Neural cell (in vitro differentiated cells): Measurements from ENCODE around the gene MERTK. TPM values are rescaled to one million over a fixed set of nuclear protein-coding genes. Genes with fewer than 3 reads are reported as not detected.

Source experiments
- H2AFZ ChIP-seq: fragments of 200-600, 300-800 bp; sonication (generic), shearing (Covaris generic); 2 replicates; pipeline ENCODE4 v1.6.0; 2014; ENCODE audit warnings: low read depth, mild to moderate bottlenecking, antibody characterized with exemption, low read length, moderate library complexity
- H3F3A ChIP-seq: fragments of 200-600 bp; shearing (Covaris generic); 2 replicates; pipeline ENCODE4 v1.6.1; 2016; ENCODE audit warnings: mild to moderate bottlenecking, moderate library complexity, mixed read lengths, antibody characterized with exemption, low read length; ENCODE audit not compliant: insufficient read depth, poor library complexity, severe bottlenecking
- H3K27ac ChIP-seq: fragments of 200-600, 300-800 bp; sonication (generic), shearing (Covaris generic); 2 replicates; pipeline ENCODE4 v1.5.1; 2014; ENCODE audit warnings: mild to moderate bottlenecking, low read length, moderate library complexity
- H3K27me3 ChIP-seq: fragments of 300-800, 200-600 bp; sonication (generic), shearing (Covaris generic); 2 replicates; pipeline ENCODE4 v1.6.0; 2014; ENCODE audit warnings: mild to moderate bottlenecking, low read depth, low read length, moderate library complexity; ENCODE audit not compliant: insufficient read depth
- H3K36me3 ChIP-seq: fragments of 300-800, 200-600 bp; sonication (generic), shearing (Covaris generic); 2 replicates; pipeline ENCODE4 v1.5.1; 2014; ENCODE audit warnings: mild to moderate bottlenecking, antibody characterized with exemption, low read length, moderate library complexity; ENCODE audit not compliant: insufficient read depth
- H3K4me2 ChIP-seq: fragments of 300-800, 200-600 bp; sonication (generic), shearing (Covaris generic); 2 replicates; pipeline ENCODE4 v1.6.0; 2014; ENCODE audit warnings: mild to moderate bottlenecking, low read length
- H3K4me3 ChIP-seq: fragments of 300-800, 200-600 bp; sonication (generic), shearing (Covaris generic); 2 replicates; pipeline ENCODE4 v1.5.1; 2014; ENCODE audit warnings: mild to moderate bottlenecking, low read length, moderate library complexity
- H3K79me2 ChIP-seq: fragments of 200-600 bp; shearing (Covaris generic); replicated peaks from 2 replicates; pipeline ENCODE4 v1.6.0; 2014; ENCODE audit warnings: mild to moderate bottlenecking, low read length, moderate library complexity; ENCODE audit not compliant: insufficient read depth
- H3K9ac ChIP-seq: fragments of 300-800, 200-600 bp; sonication (generic), shearing (Covaris generic); 2 replicates; pipeline ENCODE4 v1.6.1; 2016; ENCODE audit warnings: mild to moderate bottlenecking, low read length, mixed read lengths
- H3K9me2 ChIP-seq: fragments of 200-600 bp; shearing (Covaris generic); 2 replicates; pipeline ENCODE4 v1.6.1; 2016; ENCODE audit warnings: mild to moderate bottlenecking, low read length, mixed read lengths; ENCODE audit not compliant: insufficient read depth
- H3K9me3 ChIP-seq: fragments of 200-600, 300-800 bp; sonication (generic), shearing (Covaris generic); 2 replicates; pipeline ENCODE4 v1.6.1; 2016; ENCODE audit warnings: mild to moderate bottlenecking, mixed run types, low read length, moderate library complexity, mixed read lengths
- H4K20me1 ChIP-seq: fragments of 200-600 bp; shearing (Covaris generic); 2 replicates; pipeline ENCODE4 v1.6.1; 2016; ENCODE audit warnings: mild to moderate bottlenecking, mixed run types; ENCODE audit not compliant: insufficient read depth
- CTCF ChIP-seq: fragments of 450-650 bp; IDR thresholded peaks from 2 replicates; pipeline ENCODE4 v1.5.1; 2014; ENCODE audit warnings: antibody characterized with exemption, mild to moderate bottlenecking, moderate library complexity; ENCODE audit not compliant: poor library complexity, severe bottlenecking
- EP300 ChIP-seq: fragments of 450-650 bp; conservative IDR thresholded peaks from 2 replicates; pipeline ENCODE4 v1.6.1; 2014; ENCODE audit warnings: antibody characterized with exemption, mild to moderate bottlenecking, moderate library complexity; ENCODE audit not compliant: poor library complexity, severe bottlenecking
- EZH2 ChIP-seq: fragments of 200-600, 300-800 bp; shearing (Covaris generic), sonication (generic); IDR thresholded peaks from 2 replicates; pipeline ENCODE4 v1.6.1; 2014; ENCODE audit warnings: antibody characterized with exemption, low read length, borderline replicate concordance, mild to moderate bottlenecking; ENCODE audit not compliant: insufficient read depth, poor library complexity, severe bottlenecking
- MXI1 ChIP-seq: fragments of 450-650 bp; conservative IDR thresholded peaks from 2 replicates; pipeline ENCODE4 v1.6.1; 2014; ENCODE audit warnings: antibody characterized with exemption, mild to moderate bottlenecking; ENCODE audit not compliant: poor library complexity, severe bottlenecking
- POLR2AphosphoS5 ChIP-seq: IDR thresholded peaks from 2 replicates; pipeline ENCODE4 v1.6.1; 2012
- RAD21 ChIP-seq: fragments of 450-650 bp; conservative IDR thresholded peaks from 2 replicates; pipeline ENCODE4 v1.6.1; 2014; ENCODE audit warnings: antibody characterized with exemption, mild to moderate bottlenecking, moderate library complexity
- REST ChIP-seq: IDR thresholded peaks from 2 replicates; pipeline ENCODE4 v1.6.1; 2012; ENCODE audit warnings: borderline replicate concordance
- SMC3 ChIP-seq: fragments of 450-650 bp; conservative IDR thresholded peaks from 2 replicates; pipeline ENCODE4 v1.6.1; 2014; ENCODE audit warnings: antibody characterized with exemption, mild to moderate bottlenecking, moderate library complexity; ENCODE audit not compliant: poor library complexity
- TAF1 ChIP-seq: IDR thresholded peaks from 2 replicates; pipeline ENCODE4 v1.6.1; 2012; ENCODE audit warnings: low read depth
- polyA plus RNA-seq: library from polyadenylated mRNA; depleted of rRNA; stranded (reverse); fragments of >200 nt; gene quantifications from 2 replicates; pipeline ENCODE4 v1.2.3, GENCODE V29; 2014

Gene MERTK
- polyA plus RNA-seq, 1 donor from 2014 or later = 0.53 TPM

GRCh38 chr2:112021290-112021689 is 122.9 kb downstream of the MERTK start:
- Histone ChIP-seq H3F3A (no peaks in the 10 kb centered on the region), H3K27me3 (no peaks in the 10 kb centered on the region), H3K9me3 (no peaks in the 10 kb centered on the region), H3K9ac (no peak overlapping the region), H2AFZ (no peak overlapping the region), H3K79me2 (no peaks in the 10 kb centered on the region), H3K27ac (no peak overlapping the region), H3K9me2 (no peaks in the 10 kb centered on the region), H4K20me1 (no peaks in the 10 kb centered on the region), H3K4me2 (no peak overlapping the region), H3K4me3 (no peak overlapping the region), H3K36me3 (no peaks in the 10 kb centered on the region)
- TF ChIP-seq MXI1 (no peak), EZH2 (no peak), CTCF (no peak), SMC3 (no peak), POLR2AphosphoS5 (no peak), TAF1 (no peak), RAD21 (no peak), EP300 (no peak), REST (no peak)

GRCh38 chr2:112021781-112022231 is 123.4 kb downstream of the MERTK start:
- no peaks in the 10 kb centered on the region for H4K20me1 ChIP-seq
- H3F3A ChIP-seq = no peaks in the 10 kb centered on the region
- H3K9ac ChIP-seq = no peak overlapping the region
- H2AFZ ChIP-seq = no peak overlapping the region
- H3K9me2 ChIP-seq = no peaks in the 10 kb centered on the region
- TF ChIP-seq POLR2AphosphoS5 (no peak), RAD21 (no peak), CTCF (no peak), SMC3 (no peak)
- H3K4me3 ChIP-seq = no peak overlapping the region
- no peaks in the 10 kb centered on the region for H3K27me3 ChIP-seq
- H3K27ac ChIP-seq = no peak overlapping the region
- H3K36me3 ChIP-seq = no peaks in the 10 kb centered on the region
- H3K79me2 ChIP-seq = no peaks in the 10 kb centered on the region
- H3K9me3 ChIP-seq = no peaks in the 10 kb centered on the region
- H3K4me2 ChIP-seq = no peak overlapping the region
